ENCODE measurements around the gene JAG1. TPM values are rescaled to one million over a fixed set of nuclear protein-coding genes. Genes with fewer than 3 reads are reported as not detected.
A peak's percentile ranks its signal among the peaks of the same experiment; 100 is the strongest.

Gene JAG1
- total RNA-seq, 1 donor from 2014 or later, result 278 TPM

DNA sequence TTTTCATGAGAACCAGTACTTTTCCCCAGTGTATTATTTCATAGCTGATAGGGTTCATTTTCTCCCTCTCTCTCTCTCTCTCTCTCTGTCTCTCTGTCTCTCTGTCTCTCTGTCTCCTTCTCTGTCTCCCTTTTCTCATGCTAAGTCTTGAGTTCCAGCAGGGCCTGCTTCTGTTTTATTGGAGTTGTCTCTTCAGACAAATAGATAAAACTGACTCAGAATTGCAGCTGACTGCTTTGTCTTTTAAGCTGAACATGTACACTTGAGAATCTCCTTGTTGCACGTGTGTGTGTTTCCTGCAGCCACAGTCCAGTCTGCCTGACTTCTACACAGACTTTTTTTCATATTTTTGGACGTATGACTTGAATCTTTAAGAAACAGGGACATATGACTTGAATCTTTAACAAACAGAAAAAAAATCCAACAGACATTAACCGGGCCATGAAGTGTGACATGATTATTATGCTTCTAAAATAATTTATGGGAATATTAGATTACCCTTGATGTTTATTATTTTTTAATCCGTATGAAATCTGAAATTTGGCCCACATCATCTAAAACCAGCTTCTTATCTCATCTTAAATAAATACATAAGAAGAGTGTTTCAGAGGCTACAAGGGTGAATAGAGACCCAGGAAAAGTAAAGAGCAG is 71.5 kb downstream of the JAG1 start:
- FAIRE-seq (no peak), DNase-seq (ENCODE audit: low read depth) (no peak)
- Histone ChIP-seq H3K36me3 (ENCODE audit: insufficient read depth, low read length) (no peaks in the 10 kb centered on the region), H3K4me3 (ENCODE audit: insufficient read depth, low read depth, low read length) (no peak overlapping the region), H3K79me2 (ENCODE audit: insufficient read depth, low read length) (no peaks in the 10 kb centered on the region), H2AFZ (ENCODE audit: low read depth, low read length) (no peak overlapping the region), H3K9ac (ENCODE audit: low read length) (no peak overlapping the region), H3K27ac (ENCODE audit: low read depth, low read length) (no peak overlapping the region), H3K9me3 (ENCODE audit: insufficient read depth, low read depth, low read length) (no peaks in the 10 kb centered on the region), H4K20me1 (ENCODE audit: insufficient read depth, low read length) (no peaks in the 10 kb centered on the region), H3K4me1 (ENCODE audit: insufficient read depth, low read length) (peaks cover 28% of the 10 kb centered on the region), H3K4me2 (ENCODE audit: low read length) (no peak overlapping the region), H3K27me3 (ENCODE audit: insufficient read depth, low read length) (no peaks in the 10 kb centered on the region)
- peak overlapping the region; percentile 75 for H3K27ac Mint-ChIP-seq (ENCODE audit: unreplicated experiment)
- TF ChIP-seq EZH2 (IDR thresholded peaks at IDR 0.05; ENCODE audit: insufficient read depth, low read length), result no peak
- TF ChIP-seq, protein P1, sequence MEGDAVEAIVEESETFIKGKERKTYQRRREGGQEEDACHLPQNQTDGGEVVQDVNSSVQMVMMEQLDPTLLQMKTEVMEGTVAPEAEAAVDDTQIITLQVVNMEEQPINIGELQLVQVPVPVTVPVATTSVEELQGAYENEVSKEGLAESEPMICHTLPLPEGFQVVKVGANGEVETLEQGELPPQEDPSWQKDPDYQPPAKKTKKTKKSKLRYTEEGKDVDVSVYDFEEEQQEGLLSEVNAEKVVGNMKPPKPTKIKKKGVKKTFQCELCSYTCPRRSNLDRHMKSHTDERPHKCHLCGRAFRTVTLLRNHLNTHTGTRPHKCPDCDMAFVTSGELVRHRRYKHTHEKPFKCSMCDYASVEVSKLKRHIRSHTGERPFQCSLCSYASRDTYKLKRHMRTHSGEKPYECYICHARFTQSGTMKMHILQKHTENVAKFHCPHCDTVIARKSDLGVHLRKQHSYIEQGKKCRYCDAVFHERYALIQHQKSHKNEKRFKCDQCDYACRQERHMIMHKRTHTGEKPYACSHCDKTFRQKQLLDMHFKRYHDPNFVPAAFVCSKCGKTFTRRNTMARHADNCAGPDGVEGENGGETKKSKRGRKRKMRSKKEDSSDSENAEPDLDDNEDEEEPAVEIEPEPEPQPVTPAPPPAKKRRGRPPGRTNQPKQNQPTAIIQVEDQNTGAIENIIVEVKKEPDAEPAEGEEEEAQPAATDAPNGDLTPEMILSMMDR (IDR thresholded peaks at IDR 0.05; ENCODE audit: insufficient read depth, low read depth, low read length), result no peak
- no peaks in the 10 kb centered on the region for H3K9me3 Mint-ChIP-seq (ENCODE audit: unreplicated experiment)
- H3K27me3 Mint-ChIP-seq (ENCODE audit: low read depth, unreplicated experiment), result no peaks in the 10 kb centered on the region
- peaks cover 48% of the 10 kb centered on the region for H3K4me1 Mint-ChIP-seq (ENCODE audit: low read depth, unreplicated experiment)
- H3K36me3 Mint-ChIP-seq (ENCODE audit: low read depth, unreplicated experiment), result peaks cover 4% of the 10 kb centered on the region
- no peak overlapping the region for H3K4me3 Mint-ChIP-seq (ENCODE audit: unreplicated experiment)

DNA sequence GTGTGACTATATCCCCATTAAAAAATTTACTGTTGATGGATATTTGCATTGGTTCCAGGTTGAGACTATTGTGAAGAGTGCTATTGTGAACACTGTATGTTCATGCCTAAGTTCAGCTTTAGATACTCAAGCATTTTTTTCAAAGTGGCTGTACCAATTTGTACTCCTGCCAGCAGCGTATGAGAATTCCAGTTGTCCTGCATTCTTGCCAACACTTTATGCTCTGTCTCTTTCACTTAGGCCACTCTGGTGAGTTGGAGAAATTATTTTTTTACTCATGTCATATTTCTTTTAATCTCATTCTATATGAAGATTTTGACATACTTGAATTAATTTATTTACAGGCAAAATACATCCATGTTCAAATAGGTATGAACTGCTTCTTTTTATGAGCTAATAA is 76.2 kb downstream of the JAG1 start:
- no peak overlapping the region for H3K27ac Mint-ChIP-seq (ENCODE audit: unreplicated experiment)
- Histone ChIP-seq H4K20me1 (ENCODE audit: insufficient read depth, low read length) (no peaks in the 10 kb centered on the region), H2AFZ (ENCODE audit: low read depth, low read length) (no peak overlapping the region), H3K4me3 (ENCODE audit: insufficient read depth, low read depth, low read length) (no peak overlapping the region), H3K4me2 (ENCODE audit: low read length) (no peak overlapping the region), H3K27me3 (ENCODE audit: insufficient read depth, low read length) (no peaks in the 10 kb centered on the region), H3K9ac (ENCODE audit: low read length) (no peak overlapping the region), H3K79me2 (ENCODE audit: insufficient read depth, low read length) (no peaks in the 10 kb centered on the region), H3K9me3 (ENCODE audit: insufficient read depth, low read depth, low read length) (no peaks in the 10 kb centered on the region), H3K27ac (ENCODE audit: low read depth, low read length) (peak overlapping the region; percentile 68), H3K4me1 (ENCODE audit: insufficient read depth, low read length) (peaks cover 12% of the 10 kb centered on the region), H3K36me3 (ENCODE audit: insufficient read depth, low read length) (no peaks in the 10 kb centered on the region)
- H3K27me3 Mint-ChIP-seq (ENCODE audit: low read depth, unreplicated experiment), result no peaks in the 10 kb centered on the region
- no peak for TF ChIP-seq EZH2 (IDR thresholded peaks at IDR 0.05; ENCODE audit: insufficient read depth, low read length)
- TF ChIP-seq, protein P1 (IDR thresholded peaks at IDR 0.05; ENCODE audit: insufficient read depth, low read depth, low read length), result no peak
- no peaks in the 10 kb centered on the region for H3K9me3 Mint-ChIP-seq (ENCODE audit: unreplicated experiment)
- no peak overlapping the region for H3K4me3 Mint-ChIP-seq (ENCODE audit: unreplicated experiment)
- H3K36me3 Mint-ChIP-seq (ENCODE audit: low read depth, unreplicated experiment), result peaks cover 4% of the 10 kb centered on the region
- peaks cover 31% of the 10 kb centered on the region for H3K4me1 Mint-ChIP-seq (ENCODE audit: low read depth, unreplicated experiment)
- DNase-seq (ENCODE audit: low read depth) (no peak), FAIRE-seq (no peak)

DNA sequence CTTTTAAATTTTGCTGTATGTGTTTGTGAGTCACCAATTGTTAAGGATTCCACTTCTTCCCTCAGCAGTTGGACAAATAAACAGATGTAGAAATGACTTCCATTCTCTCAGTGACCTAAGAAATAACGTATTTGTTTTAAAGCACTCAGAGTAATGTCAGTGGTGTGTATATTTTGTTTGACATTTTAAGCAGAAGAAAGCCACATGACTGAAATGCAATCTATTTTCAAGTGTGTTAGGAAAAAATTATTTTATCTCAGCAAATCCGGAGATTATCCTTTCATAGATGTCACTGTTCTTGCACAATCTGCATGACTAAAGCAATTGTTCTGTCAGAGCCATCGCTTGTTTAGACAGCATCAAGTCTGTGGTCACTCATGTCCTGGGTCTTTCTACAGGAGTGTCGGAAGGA is 77.1 kb downstream of the JAG1 start:
- H3K4me2 ChIP-seq (ENCODE audit: low read length), result peak overlapping the region; percentile 31
- H3K27me3 ChIP-seq (ENCODE audit: insufficient read depth, low read length), result no peaks in the 10 kb centered on the region
- H3K4me1 ChIP-seq (ENCODE audit: insufficient read depth, low read length), result peaks cover 18% of the 10 kb centered on the region
- TF ChIP-seq EZH2 (IDR thresholded peaks at IDR 0.05; ENCODE audit: insufficient read depth, low read length), result no peak
- TF ChIP-seq, protein P1 (IDR thresholded peaks at IDR 0.05; ENCODE audit: insufficient read depth, low read depth, low read length), result no peak
- H3K9ac ChIP-seq (ENCODE audit: low read length), result peak overlapping the region; percentile 24
- FAIRE-seq, result peak; percentile 45
- peaks cover 4% of the 10 kb centered on the region for H3K36me3 Mint-ChIP-seq (ENCODE audit: low read depth, unreplicated experiment)
- H3K4me3 Mint-ChIP-seq (ENCODE audit: unreplicated experiment), result no peak overlapping the region
- H2AFZ ChIP-seq (ENCODE audit: low read depth, low read length), result no peak overlapping the region
- H3K36me3 ChIP-seq (ENCODE audit: insufficient read depth, low read length), result no peaks in the 10 kb centered on the region
- no peaks in the 10 kb centered on the region for H3K9me3 Mint-ChIP-seq (ENCODE audit: unreplicated experiment)
- peaks cover 28% of the 10 kb centered on the region for H3K4me1 Mint-ChIP-seq (ENCODE audit: low read depth, unreplicated experiment)
- no peak overlapping the region for H3K4me3 ChIP-seq (ENCODE audit: insufficient read depth, low read depth, low read length)
- H3K9me3 ChIP-seq (ENCODE audit: insufficient read depth, low read depth, low read length), result no peaks in the 10 kb centered on the region
- H3K79me2 ChIP-seq (ENCODE audit: insufficient read depth, low read length), result no peaks in the 10 kb centered on the region
- peak overlapping the region; percentile 68 for H3K27ac ChIP-seq (ENCODE audit: low read depth, low read length)
- peak; percentile 87 for DNase-seq (ENCODE audit: low read depth)
- H3K27me3 Mint-ChIP-seq (ENCODE audit: low read depth, unreplicated experiment), result no peaks in the 10 kb centered on the region
- H3K27ac Mint-ChIP-seq (ENCODE audit: unreplicated experiment), result no peak overlapping the region
- no peaks in the 10 kb centered on the region for H4K20me1 ChIP-seq (ENCODE audit: insufficient read depth, low read length)

All from astrocyte (in vitro differentiated cells and primary cell).